GM10847 (cell line): Measurements from ENCODE around the gene AVEN.

ENCODE experiments used
- POLR2A ChIP-seq: IDR thresholded peaks from 2 replicates; pipeline ENCODE4 v1.6.1; 2011; ENCODE audit not compliant: insufficient read length; ENCODE audit errors: extremely low read depth

Gene AVEN

DNA sequence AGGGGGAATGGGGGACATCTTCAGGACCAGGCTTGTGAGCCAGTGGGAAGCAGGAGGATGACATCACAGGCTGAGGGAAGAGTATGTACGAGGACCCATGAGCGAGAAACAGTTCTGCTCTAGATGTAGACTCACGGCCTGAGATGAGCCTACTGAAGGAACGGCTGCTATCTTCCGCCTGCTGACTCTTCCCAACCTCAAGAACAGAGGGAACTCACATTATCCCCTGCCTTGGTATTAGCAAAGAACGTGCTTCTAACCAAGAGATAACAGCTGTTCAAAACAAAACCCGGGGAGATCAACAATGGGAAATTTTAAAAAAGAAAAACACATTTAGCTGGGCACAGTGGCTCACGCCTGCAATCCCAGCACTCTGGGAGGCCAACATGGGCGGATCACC, 25.3 kb downstream of the AVEN start:
- no peak for TF ChIP-seq POLR2A

DNA sequence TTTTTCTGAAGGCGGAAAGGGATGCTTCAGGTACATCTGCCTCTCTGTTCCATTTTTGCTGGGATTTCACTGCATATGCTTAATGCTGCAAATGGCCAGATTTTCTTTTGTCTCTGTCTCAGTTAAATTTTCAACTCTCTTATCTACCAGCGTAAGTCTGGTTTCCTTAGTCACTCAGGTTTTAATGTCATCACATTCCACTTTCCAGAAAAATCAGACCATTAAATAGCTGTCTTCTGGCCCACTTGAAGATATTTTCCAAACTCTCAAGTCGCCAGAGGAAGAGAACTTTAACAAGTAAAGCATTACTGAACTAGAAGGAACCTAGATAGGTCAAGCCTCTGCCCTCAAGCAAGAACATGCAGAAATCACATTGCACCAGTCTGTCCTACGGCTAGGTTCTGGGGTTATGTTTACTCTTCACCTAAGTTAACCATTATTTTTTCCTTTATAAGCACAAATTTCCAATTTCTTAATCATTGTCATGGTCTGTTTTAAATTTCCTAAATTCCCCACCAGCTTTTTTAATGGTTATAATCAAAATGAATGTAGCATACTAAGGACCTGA, 26.5 kb downstream of the AVEN start:
- TF ChIP-seq POLR2A, result no peak

DNA sequence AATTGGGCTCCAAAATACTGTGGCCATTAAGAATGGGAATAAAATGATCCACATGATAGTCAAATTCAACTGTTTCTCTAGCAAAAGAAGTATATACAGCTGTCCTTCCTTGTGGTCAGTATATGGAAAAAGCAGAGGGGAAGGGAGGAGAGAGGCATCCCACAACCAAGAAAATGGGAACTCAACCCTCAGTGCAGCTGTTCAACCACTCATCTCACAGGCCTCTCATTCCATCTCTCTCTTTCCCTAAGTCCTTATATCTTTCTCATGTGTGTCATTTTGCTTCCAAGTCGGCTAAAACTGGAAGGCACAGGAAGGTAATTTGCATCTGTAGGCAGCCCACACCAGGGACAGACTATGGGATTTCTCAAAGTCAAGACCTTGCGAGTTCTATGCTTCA, 27.5 kb downstream of the AVEN start:
- no peak for TF ChIP-seq POLR2A

DNA sequence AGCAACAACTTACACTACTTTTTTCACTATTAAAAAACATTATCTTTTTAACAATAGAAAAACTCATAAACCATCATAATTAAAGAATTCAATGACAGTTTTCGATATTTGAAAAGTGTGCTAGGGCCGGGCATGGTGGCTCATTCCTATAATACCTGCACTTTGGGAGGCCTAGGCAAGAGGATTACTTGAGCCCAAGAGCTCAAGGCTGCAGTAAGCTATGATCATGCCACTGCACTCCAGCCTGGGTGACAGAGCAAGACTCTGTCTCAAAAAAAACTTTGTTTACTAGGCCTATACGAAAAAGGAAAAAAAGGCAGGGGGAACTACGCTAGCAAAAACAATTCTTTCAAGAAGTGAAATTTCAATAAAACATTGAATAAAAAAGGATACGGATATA, 28.1 kb downstream of the AVEN start:
- TF ChIP-seq POLR2A, result no peak

DNA sequence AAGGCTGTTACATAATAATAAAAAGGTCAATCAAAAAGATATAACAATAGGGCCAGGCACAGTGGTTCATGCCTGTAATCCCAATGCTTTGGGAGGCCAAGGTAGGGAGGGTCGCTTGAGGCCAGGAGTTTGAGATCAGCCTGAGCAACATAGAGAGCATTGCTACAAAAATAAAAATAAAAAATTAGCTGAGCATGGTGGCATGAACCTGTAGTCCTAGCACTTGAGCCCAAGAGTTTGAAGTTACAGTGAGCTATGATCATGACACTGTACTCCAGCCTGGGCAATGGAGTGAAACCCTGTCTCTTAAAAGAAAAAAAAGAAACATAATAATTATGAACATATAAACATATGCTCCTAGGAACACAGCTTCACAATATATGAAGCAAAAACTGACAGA, 29.3 kb downstream of the AVEN start:
- TF ChIP-seq POLR2A, result no peak

DNA sequence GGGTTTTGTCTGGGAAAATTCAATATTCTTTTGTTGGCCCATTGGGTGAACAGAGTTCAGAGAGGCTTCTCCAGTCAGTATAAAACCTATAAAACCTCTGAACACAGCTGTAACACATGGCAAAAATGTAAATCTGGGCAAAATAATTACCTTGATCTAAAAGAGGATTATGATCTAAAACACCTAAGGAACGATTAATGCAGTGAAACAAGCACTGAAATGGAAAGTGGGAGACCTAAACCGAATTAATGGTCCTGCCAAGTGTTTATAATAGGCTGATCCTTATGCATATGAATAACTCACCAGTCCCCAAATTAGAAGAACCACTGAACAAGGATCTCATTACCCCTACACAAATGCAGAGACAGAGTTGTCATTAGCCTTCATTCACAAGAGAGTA, 32.6 kb downstream of the AVEN start:
- no peak for TF ChIP-seq POLR2A

DNA sequence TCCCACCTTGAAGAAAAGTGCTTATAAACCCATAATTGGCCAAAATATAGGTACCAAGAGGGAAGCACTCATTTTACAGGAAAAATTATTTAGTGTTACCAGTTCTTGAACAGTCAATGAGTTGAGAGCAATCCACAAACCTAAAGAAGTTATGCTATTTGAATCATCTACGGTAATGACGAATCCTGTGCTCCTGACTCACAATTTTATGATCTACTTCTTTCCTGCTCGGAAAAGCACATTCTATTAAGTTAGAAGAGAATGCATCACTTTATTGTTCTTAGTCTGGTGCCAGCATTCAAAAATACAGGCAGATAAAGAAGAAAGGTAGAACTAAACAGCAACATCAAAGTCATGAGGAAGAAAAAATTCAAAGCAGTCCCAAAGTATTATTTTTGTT, 37.5 kb downstream of the AVEN start:
- no peak for TF ChIP-seq POLR2A

DNA sequence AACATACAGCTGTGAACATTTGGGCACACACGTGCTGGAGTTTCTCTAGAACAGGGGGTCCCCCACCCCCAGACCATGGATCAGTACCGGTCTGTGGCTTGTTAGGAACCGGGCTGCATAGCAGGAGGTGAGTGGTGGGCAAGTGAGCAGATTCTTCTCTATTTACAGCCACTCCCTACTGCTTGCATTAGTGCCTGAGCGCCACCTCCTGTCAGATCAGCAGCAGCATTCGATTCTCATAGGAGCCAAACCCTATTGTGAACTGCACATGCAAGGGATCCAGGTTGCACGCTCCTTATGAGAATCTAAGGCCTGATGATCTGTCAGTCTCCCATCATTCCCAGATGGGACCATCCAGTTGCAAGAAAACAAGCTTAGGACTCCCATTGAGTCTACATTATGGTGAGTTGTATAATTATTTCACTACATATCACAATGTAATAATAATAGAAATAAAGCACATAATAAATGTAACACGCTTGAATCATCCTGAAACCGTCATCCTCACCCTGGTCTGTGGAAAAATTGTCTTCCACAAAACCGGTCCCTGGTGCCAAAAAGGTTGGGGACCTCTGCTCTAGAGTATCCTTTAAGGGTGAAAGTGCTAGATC, 44.9 kb downstream of the AVEN start:
- TF ChIP-seq POLR2A, result no peak

DNA sequence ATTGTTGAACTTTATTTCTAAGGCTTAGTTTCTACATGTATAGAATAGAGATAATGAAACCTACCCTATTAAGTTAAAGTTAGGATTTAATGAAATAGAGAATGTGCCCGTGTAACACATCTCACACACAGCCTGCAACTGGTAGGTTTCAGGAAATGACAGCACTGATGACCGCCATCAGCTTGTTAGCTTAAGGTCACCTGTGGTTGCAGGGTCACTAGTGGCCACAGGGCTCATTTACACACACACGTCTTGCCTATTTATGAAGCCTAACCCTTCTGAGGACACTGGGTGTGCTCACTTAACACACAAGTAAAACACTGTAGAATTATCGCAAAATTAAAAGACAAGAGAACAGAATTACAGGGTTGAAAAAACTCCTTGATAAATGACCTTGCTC, 50.6 kb downstream of the AVEN start:
- no peak for TF ChIP-seq POLR2A

DNA sequence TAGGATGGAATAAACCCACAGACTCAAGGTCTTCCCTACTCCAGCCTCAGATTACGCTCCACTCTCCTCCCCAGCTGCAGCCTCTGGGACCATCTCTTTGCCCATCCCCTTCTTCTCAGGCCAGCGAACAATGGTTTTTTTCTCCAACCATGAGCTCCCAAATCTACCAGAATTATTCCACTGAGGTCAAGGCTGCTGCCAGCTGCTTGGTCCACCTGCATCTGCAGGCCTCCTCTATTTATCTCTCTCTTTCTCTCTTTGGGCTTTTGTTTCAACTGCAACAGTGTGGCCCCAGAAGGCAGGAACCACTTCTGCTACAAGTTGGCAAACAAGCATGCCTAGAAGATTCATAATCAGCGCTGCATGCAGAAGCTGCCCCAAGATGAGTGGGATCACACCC, 51.6 kb downstream of the AVEN start:
- no peak for TF ChIP-seq POLR2A

DNA sequence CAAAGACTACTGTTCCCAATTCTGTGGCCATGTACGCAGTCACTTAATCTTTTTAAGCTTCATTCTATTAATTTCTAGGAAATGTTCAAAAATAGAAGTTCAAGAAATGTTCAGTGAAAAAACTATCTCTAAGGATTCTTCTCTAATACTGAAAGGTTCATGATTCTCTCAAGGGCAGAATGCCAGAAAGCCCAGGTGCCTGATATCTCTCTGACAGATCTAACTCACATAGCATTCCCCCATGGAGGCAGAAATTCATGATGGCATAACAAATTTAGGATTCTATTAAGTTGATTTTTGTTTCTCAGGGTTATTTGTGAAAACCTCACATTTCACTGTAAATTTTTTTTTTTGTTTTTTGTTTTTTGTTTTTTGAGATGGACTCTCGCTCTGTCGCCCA, 53.3 kb downstream of the AVEN start:
- no peak for TF ChIP-seq POLR2A

DNA sequence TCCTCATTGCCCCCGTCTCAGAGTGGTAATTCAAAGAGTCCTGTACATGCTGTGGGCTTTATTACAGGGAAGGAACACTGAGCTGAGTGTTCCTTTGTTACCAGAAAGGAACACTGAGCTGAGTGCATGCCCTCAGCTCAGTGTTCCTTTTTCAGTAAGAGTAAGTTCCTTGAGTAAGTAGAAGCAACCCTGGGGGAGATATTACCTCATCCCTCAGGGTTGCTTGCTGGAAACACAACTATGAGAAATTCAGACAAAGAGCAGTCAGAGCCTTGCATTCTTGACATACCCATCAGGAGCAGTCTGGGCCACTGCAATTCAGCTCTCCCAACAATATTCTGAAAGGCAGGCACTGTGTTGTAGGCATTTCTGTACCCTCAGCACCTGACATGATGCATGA, 53.7 kb downstream of the AVEN start:
- no peak for TF ChIP-seq POLR2A

DNA sequence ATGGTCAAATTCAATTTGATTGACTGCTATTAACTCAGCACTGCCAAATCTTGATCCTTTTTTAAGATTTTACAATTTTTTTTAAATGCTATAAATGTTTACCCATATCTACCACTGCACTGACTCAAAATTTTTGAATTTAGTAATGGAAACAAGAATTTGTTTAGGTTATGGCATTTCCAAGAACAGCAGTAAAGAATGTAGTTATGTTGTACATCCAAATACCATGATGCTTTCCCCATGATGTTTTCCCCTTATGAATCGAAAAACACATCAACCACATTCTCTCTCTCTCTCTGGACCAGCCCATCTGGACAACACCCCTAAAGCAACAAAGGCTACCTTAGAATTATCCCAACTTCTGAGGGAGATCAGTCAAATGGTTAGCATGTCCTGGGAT, 56.5 kb downstream of the AVEN start:
- TF ChIP-seq POLR2A, result no peak

DNA sequence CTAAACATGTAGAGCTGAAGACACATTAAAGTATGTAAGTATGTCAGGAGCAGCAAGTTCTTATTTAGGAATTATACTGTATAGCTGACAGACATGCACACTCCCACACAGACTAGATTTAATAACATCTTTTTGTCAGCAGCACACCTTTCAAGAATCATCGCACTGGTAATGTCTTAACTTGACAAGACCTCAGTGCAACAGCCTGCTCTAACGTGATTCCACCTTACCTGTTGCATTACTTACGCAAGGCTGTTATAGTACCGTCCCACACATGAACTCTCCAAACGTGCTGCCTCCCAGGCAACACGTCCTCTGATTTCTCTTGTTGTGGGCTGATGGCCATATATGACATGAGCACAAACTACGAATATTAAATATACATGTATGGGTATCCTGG, 58.8 kb downstream of the AVEN start:
- TF ChIP-seq POLR2A, result no peak

DNA sequence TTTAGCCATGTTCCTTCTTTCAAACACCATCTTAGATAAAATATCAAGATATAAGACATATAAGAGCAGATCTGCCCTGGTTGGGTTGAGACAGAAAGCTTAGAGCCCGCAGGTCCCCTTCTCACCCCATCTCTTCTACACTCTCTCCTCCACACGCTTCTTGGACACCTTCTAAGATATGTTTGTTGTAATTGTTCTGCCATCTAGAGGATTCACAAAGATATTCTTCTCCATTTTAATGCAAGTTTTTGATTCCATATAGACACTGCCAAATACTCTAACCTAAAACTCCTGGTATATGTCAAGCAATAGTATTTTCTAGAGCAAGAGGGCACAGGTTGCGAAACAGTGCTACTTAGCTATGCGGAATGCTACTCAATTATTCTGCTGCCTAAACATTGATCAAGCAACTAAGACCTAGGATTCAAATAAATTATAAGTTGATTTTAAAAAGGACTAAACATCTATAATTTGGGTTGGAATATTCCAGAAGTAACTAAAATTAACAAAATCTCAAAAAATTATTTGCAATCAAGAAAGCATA, 63.9 kb downstream of the AVEN start:
- no peak for TF ChIP-seq POLR2A

DNA sequence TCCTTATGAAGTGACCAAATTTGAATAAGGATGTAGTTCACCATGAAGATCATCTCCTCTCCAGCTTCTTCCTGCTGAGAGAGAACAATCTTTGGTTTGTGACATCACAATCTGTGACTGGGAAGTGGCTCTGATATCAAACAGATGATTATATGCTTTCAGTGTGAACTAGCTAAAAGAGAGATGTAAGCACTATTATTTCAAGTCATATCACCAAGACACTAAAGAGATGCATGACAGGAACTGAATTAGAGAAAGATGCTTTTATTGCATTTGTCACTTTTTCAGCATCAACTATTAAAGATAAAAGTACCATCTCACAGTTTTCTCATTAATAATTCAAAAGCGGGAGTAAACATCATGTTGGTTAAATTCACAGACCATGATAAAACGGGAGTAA, 67.2 kb downstream of the AVEN start:
- TF ChIP-seq POLR2A, result no peak

DNA sequence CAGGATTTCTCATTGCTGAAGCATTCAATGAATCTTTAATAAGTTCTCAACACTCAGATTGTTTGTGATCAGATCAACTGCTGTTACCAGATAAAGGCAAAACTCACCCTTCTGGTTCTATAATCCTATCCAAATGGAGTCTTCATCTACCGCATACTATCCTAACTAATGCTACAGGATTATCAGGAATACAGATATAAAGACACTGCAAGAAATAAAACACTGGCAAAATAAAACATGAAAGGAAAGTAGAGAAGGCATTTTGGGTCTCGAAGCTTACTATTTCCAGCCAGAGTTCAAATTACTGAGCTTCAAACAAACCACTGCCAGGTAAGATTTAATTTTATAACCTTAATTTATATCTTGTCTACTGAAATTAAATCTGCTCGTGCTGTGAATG, 70.2 kb downstream of the AVEN start:
- no peak for TF ChIP-seq POLR2A
